ENCODE data around the gene GAB1. TPM values are rescaled to one million over a fixed set of nuclear protein-coding genes. Genes with fewer than 3 reads are reported as not detected.

The GAB1 gene
- total and polyA plus RNA-seq, 2 of the 13 experiments (the other 11 are each of a cell fraction or from before 2014, with no cell fraction given), result 8.7 to 14.7 TPM

GRCh38 chr4:143513314-143514168 lies 176.9 kb downstream of the GAB1 start, which contains the start of gene SMARCA5 (continued):
- TF ChIP-seq KDM5B (CRISPR knock-in tag; IDR thresholded peaks at IDR 0.05; ENCODE audit: borderline replicate concordance) (peak; percentile 55; the same call in 1 of the 2 replicates), MEIS2 (CRISPR knock-in tag; IDR thresholded peaks at IDR 0.05) (no peak), CC2D1A (CRISPR knock-in tag; IDR thresholded peaks at IDR 0.05) (no peak), IKZF1 (IDR thresholded peaks at IDR 0.05) (no peak), KAT2B (IDR thresholded peaks at IDR 0.05; ENCODE audit: borderline replicate concordance, low read depth, low read length) (no peak), MXI1 (IDR thresholded peaks at IDR 0.05; ENCODE audit: borderline replicate concordance, low read depth, low read length) (peak; percentile 45; the same call in 1 of the 3 replicates), HOXA5 (CRISPR knock-in tag; IDR thresholded peaks at IDR 0.05) (peak; percentile 60; the same call in 1 of the 2 replicates), TIGD3 (CRISPR knock-in tag; IDR thresholded peaks at IDR 0.05; ENCODE audit: borderline replicate concordance) (peak; percentile 61; the same call in 1 of the 2 replicates), ZBTB26 (CRISPR knock-in tag; IDR thresholded peaks at IDR 0.05; ENCODE audit: borderline replicate concordance) (peak; percentile 60; the same call in 1 of the 2 replicates), ZNF296 (CRISPR knock-in tag; conservative IDR thresholded peaks at IDR 0.05) (0 out of 2 replicates have a peak, but pooled peaks have one; percentile 30), GPN1 (CRISPR knock-in tag; IDR thresholded peaks at IDR 0.05; ENCODE audit: borderline replicate concordance) (peak; percentile 72; the same call in 1 of the 2 replicates), ZSCAN21 (CRISPR knock-in tag; IDR thresholded peaks at IDR 0.05; ENCODE audit: borderline replicate concordance) (peak; percentile 17; the same call in 1 of the 2 replicates), EHMT2 (IDR thresholded peaks at IDR 0.05; ENCODE audit: borderline replicate concordance, low read depth, low read length) (no peak), LRRFIP1 (CRISPR knock-in tag; conservative IDR thresholded peaks at IDR 0.05) (no peak), NFATC3 (CRISPR knock-in tag; IDR thresholded peaks at IDR 0.05) (no peak), U2AF2 (IDR thresholded peaks at IDR 0.05; ENCODE audit: low read depth, low read length) (no peak), MBD4 (IDR thresholded peaks at IDR 0.05; ENCODE audit: borderline replicate concordance, low read length) (no peak), ZFYVE20 (CRISPR knock-in tag; IDR thresholded peaks at IDR 0.05; ENCODE audit: borderline replicate concordance, low read depth) (no peak), ZMAT3 (CRISPR knock-in tag; conservative IDR thresholded peaks at IDR 0.05) (no peak)
- TF ChIP-seq, protein P1, sequence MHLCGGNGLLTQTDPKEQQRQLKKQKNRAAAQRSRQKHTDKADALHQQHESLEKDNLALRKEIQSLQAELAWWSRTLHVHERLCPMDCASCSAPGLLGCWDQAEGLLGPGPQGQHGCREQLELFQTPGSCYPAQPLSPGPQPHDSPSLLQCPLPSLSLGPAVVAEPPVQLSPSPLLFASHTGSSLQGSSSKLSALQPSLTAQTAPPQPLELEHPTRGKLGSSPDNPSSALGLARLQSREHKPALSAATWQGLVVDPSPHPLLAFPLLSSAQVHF (CRISPR knock-in tag; IDR thresholded peaks at IDR 0.05), result no peak
- TF ChIP-seq, protein P2, sequence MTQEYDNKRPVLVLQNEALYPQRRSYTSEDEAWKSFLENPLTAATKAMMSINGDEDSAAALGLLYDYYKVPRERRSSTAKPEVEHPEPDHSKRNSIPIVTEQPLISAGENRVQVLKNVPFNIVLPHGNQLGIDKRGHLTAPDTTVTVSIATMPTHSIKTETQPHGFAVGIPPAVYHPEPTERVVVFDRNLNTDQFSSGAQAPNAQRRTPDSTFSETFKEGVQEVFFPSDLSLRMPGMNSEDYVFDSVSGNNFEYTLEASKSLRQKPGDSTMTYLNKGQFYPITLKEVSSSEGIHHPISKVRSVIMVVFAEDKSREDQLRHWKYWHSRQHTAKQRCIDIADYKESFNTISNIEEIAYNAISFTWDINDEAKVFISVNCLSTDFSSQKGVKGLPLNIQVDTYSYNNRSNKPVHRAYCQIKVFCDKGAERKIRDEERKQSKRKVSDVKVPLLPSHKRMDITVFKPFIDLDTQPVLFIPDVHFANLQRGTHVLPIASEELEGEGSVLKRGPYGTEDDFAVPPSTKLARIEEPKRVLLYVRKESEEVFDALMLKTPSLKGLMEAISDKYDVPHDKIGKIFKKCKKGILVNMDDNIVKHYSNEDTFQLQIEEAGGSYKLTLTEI (CRISPR knock-in tag; conservative IDR thresholded peaks at IDR 0.05), result no peak
